Calu3 (cell line): ENCODE results near the gene PTPRC. TPM values are rescaled to one million over a fixed set of nuclear protein-coding genes. Genes with fewer than 3 reads are reported as not detected.

Source experiments
- BruUV-seq: library from RNA; stranded (reverse); fragments of 400-500 nt; replicated peaks from 2 replicates; lab custom pipeline; 2021; lab: Mats Ljungman, UMichigan
- CTCF ChIA-PET: fragments of 300-600 bp; sonication (Branson Sonifier 250); formaldehyde crosslinking; loops from one replicate; lab custom pipeline; 2022; ENCODE audit warnings: antibody characterized with exemption; lab: Charles Lee
- DNase-seq: peaks from one replicate; pipeline ENCODE4 v3.0.0; 2022
- H3K27ac Mint-ChIP-seq: one replicate; pipeline ENCODE4 v1.8.0; 2022; ENCODE audit warnings: mixed read lengths; ENCODE audit not compliant: unreplicated experiment
- H3K27me3 Mint-ChIP-seq: one replicate; pipeline ENCODE4 v1.8.0; 2022; ENCODE audit warnings: mixed read lengths; ENCODE audit not compliant: unreplicated experiment
- H3K36me3 Mint-ChIP-seq: one replicate; pipeline ENCODE4 v1.8.0; 2022; ENCODE audit warnings: mild to moderate bottlenecking, moderate library complexity, mixed read lengths; ENCODE audit not compliant: insufficient read depth, unreplicated experiment
- H3K4me1 Mint-ChIP-seq: one replicate; pipeline ENCODE4 v1.8.0; 2022; ENCODE audit warnings: mild to moderate bottlenecking, low read depth, mixed read lengths; ENCODE audit not compliant: unreplicated experiment
- H3K4me3 Mint-ChIP-seq: one replicate; pipeline ENCODE4 v1.8.0; 2022; ENCODE audit warnings: mild to moderate bottlenecking, low read depth, moderate library complexity, mixed read lengths; ENCODE audit not compliant: unreplicated experiment
- H3K9me3 Mint-ChIP-seq: one replicate; pipeline ENCODE4 v1.8.0; 2022; ENCODE audit warnings: low read depth, mixed read lengths; ENCODE audit not compliant: unreplicated experiment
- intact Hi-C: fragments of 100-400 bp; cut with micrococcal nuclease; formaldehyde crosslinking; loops from one replicate; pipeline ENCODE4 v1.10.0; 2022; ENCODE audit not compliant: unreplicated experiment
- total RNA-seq: library from RNA; stranded (reverse); gene quantifications from 2 replicates; pipeline ENCODE4 v1.2.3, GENCODE V29; 2022
- TF ChIP-seq, protein P1 (sequence below): fragments of 200-600 bp; IDR thresholded peaks from one replicate; pipeline ENCODE4 v1.8.0; 2022; ENCODE audit warnings: antibody characterized with exemption; ENCODE audit not compliant: unreplicated experiment

The PTPRC gene
- total RNA-seq, 1 experiment from 2014 or later = not detected

DNA sequence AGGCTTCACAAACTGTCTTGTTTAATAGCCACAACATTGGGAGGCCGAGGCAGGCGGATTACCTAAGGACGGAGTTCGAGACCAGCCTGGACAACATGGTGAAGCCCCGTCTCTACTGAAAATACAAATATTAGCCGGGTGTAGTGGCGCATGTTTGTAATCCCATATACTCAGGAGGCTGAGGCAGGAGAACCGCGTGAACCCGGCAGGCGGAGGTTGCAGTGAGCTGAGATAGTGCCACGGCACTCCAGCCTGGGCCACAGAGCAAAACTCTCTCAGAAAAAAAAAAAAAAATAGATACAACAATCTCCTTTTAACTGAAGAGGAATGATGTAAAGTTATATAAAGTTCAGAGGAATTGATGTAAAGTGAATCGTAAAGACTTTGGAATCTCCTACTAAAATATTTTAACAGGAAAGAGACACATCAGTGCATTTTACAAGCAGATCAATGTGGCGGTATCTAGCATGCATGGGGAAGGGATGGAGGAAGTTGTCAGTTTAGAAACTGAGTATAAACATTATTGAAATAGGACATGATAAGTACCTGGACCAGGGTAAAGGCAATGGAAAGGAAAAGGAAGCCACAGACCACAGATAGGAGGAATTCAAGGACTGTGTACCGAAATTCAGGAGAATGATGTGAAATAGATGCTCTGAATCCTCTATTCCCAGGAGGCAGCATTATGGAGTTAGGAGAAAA, 41.5 kb downstream of the PTPRC start:
- Mint-ChIP-seq H3K27me3 (no peaks in the 10 kb centered on the region), H3K36me3 (no peaks in the 10 kb centered on the region), H3K4me1 (peaks cover 29% of the 10 kb centered on the region), H3K9me3 (no peaks in the 10 kb centered on the region), H3K4me3 (no peak overlapping the region), H3K27ac (no peak overlapping the region)
- no peak for DNase-seq
- TF ChIP-seq, protein P1, sequence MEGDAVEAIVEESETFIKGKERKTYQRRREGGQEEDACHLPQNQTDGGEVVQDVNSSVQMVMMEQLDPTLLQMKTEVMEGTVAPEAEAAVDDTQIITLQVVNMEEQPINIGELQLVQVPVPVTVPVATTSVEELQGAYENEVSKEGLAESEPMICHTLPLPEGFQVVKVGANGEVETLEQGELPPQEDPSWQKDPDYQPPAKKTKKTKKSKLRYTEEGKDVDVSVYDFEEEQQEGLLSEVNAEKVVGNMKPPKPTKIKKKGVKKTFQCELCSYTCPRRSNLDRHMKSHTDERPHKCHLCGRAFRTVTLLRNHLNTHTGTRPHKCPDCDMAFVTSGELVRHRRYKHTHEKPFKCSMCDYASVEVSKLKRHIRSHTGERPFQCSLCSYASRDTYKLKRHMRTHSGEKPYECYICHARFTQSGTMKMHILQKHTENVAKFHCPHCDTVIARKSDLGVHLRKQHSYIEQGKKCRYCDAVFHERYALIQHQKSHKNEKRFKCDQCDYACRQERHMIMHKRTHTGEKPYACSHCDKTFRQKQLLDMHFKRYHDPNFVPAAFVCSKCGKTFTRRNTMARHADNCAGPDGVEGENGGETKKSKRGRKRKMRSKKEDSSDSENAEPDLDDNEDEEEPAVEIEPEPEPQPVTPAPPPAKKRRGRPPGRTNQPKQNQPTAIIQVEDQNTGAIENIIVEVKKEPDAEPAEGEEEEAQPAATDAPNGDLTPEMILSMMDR = no peak
- no TSS peak for BruUV-seq
- intact Hi-C loops = loop anchor here (5.0 to 10.0 kb wide), 6 partner anchors 153 to 1286 kb away; no protein-coding TSS in a partner anchor
- CTCF ChIA-PET = no interaction called here

DNA sequence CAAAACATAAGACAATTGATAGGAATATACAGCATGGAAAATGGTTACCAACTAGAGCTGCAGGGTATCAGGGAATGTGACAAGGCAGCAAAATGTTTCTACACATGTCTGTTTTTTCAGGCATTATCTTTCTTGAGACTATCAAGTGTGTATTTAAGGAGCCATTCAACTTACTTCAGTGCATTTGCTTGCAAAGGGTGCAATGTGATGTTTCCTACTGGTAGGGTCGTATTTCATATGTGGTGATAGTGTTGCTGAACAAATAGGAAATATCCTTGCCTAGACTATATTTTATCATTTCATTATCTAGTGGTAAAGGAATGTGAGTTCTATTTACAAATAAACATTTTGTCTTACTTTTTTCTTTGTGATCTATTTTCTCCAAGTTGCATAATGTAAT, 42.4 kb downstream of the PTPRC start:
- no peak for DNase-seq
- no peaks in the 10 kb centered on the region for H3K36me3 Mint-ChIP-seq
- peaks cover 28% of the 10 kb centered on the region for H3K4me1 Mint-ChIP-seq
- CTCF ChIA-PET = interaction anchor here (1.1 kb wide), 1 partner anchor 185 kb away, joined by 6 read pairs; no protein-coding TSS in a partner anchor
- no peaks in the 10 kb centered on the region for H3K9me3 Mint-ChIP-seq
- H3K27ac Mint-ChIP-seq = no peak overlapping the region
- no peaks in the 10 kb centered on the region for H3K27me3 Mint-ChIP-seq
- TF ChIP-seq, protein P1 = no peak
- BruUV-seq = no TSS peak
- intact Hi-C loops = loop anchor here (5.0 to 10.0 kb wide), 6 partner anchors 154 to 1286 kb away; no protein-coding TSS in a partner anchor
- H3K4me3 Mint-ChIP-seq = no peak overlapping the region

DNA sequence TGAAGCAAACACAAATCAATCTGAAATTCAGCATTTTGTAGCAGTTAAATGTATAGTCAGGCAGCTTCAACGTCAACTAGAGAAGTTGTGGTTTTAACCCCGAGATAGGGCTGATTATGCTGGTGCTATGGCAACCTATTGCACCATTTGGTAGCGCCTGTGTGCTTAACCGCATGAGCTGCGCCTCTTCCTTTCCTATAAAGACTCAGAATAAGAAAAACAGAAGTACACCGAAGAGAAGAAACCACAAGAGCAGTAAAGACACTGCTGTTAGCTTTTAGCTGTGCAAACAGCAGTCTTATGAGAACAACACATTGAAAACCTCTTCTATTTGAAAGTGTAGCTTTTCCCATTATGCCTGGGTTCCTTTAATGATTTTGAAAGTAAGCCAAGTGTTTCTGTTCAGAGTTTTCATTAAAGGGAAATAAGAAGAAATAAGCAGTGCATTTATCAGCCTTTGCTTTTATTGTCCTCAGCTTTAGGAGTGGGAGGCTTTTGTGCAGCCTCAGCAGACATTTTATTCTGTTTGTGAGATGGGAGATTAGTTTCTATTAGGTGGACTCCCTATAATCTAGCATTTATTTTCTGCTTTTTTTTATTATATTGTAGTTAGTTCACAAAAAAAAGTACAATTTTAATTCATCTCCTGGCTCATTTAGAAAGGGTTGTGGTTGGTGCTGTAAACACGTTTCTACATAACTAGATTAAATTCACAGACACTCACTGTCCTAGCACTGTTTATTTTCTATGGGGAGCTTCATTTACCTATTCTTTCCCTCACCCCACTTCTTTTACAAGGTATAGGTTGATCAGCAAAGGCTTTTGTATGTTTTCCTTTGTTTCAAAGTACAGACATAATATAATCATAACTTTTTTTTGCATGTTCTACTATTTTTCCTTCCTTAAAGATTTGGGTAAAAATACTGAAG, 43.3 kb downstream of the PTPRC start:
- Mint-ChIP-seq H3K27me3 (no peaks in the 10 kb centered on the region), H3K4me1 (peaks cover 20% of the 10 kb centered on the region), H3K27ac (peak overlapping the region; percentile 81), H3K9me3 (no peaks in the 10 kb centered on the region), H3K4me3 (peak overlapping the region; percentile 53), H3K36me3 (no peaks in the 10 kb centered on the region)
- peak; percentile 66 for DNase-seq
- intact Hi-C loops = loop anchor here (5.0 to 10.0 kb wide), 6 partner anchors 155 to 1287 kb away; no protein-coding TSS in a partner anchor
- TF ChIP-seq, protein P1 = no peak
- CTCF ChIA-PET = interaction anchor here (1.1 kb wide), 1 partner anchor 186 kb away, joined by 6 read pairs; no protein-coding TSS in a partner anchor
- no TSS peak for BruUV-seq

DNA sequence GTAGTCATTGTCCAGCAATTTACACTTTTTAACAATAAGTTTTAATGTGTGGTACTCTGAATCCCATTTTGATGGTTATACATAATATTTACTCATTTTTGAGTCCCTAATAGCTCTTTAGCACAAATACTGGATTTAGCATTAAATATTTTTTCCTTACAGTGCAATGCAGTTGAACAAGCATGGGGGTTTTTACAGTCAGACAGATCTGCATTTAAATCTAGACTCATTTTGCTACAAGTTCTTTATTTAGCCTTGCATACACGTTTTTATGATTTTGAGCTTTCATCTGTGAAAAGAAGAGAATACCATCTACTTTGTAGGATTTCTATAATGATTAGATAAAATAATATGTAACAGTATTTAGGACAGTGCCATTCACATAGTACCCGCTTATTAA, 44.0 kb downstream of the PTPRC start:
- Mint-ChIP-seq H3K4me3 (no peak overlapping the region), H3K4me1 (peaks cover 15% of the 10 kb centered on the region), H3K27ac (peak overlapping the region; percentile 81), H3K36me3 (no peaks in the 10 kb centered on the region), H3K27me3 (no peaks in the 10 kb centered on the region), H3K9me3 (no peaks in the 10 kb centered on the region)
- CTCF ChIA-PET = no interaction called here
- intact Hi-C loops = loop anchor here (5.0 to 10.0 kb wide), 6 partner anchors 156 to 1288 kb away; no protein-coding TSS in a partner anchor
- TF ChIP-seq, protein P1 = no peak
- no peak for DNase-seq
- no TSS peak for BruUV-seq
